COLO668 (cell line): ENCODE results near the gene KRT82.
A peak's percentile ranks its signal among the peaks of the same experiment; 100 is the strongest.

Experiments used
- DNase-seq: peaks from one replicate; lab custom pipeline; 2025; ENCODE audit not compliant: unreplicated experiment; lab: John Stamatoyannopoulos, UW

KRT82 gene

DNA sequence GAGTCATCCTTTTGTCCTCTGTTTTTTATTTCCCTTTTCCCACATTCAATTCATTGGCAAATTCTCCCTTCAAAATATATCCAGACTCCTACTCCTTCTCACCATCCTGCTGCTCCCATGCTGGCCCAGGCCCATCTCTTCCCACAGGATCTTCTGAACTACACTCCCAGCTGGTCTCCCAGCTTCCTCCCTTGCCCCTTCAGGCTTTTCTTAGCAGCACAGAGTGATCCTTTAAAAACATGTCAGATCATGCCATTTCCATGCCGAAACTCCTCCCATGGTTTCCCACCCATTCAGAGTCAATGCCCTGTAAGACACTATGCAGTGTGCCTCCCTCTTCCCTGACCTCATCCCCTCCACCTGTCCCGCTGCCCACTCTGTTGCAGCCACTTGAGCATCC, 18.3 kb downstream of the KRT82 start:
- DNase-seq = no peak

DNA sequence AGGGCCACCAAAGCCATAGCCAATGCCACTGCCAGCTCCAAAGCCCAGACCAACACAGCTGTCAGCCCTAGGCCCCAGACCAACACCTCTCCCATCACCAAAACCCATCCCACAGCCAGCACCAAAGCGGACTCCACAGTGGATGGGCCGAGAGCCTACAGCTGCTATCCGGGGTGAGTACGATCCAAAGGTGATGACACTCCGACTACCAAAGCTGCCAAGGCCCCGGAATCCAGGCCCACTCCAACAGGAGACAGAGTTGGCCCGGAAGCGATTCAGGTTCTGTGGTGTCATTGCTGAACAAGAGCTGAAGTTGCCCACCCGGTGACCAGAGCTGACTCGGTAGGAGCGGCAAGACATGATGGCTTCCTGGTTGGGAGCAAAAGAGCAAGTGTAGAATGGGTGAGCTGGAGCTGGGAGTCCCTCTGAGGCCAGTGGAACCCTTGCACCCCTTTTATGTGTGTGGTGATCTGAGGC, 20.9 kb downstream of the KRT82 start, which contains the start of gene KRT84:
KRT84 (minus strand) TSS at position 427 of the 477 bp plus-strand sequence; CDS start at position 360, 67 bp downstream.
- DNase-seq = no peak

DNA sequence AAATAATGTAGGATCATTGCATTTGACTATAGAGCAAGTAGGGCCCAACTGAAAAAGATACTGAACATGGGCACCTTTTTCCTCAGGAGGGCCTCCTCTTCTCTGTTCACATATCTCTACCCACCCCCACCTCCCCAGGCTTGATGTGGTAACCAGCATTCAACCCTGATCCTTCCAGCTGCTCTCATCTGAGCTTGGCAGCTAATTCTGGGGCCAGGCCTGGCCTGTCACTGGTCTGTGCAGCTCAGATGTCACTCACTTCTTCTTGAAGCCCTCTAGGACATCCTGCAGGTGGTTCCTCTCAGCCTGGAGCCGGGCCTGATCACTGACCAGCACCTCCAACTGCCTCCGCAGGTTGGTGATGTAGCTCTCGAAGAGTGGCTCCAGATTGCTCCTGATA, 22.8 kb downstream of the KRT82 start:
- DNase-seq = no peak

DNA sequence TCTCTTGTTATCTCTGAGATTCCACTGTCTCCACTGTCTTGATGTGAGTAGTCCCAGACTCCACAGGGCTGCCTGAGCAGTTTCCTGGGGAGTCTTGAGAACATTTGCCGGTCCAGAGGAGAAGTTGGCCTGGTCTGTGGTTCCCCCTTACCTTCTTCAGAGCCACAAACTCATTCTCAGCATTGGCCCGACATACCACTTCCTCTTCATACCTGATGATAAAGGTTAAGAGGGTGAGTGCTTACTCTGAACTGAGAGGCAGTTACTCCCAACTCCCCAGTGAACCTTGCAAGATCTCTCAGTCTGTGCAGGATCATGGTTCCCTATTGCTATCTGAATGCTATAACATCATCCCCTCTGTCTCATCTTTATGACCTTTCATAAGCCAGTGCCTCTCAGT, 23.3 kb downstream of the KRT82 start:
- DNase-seq = no peak

DNA sequence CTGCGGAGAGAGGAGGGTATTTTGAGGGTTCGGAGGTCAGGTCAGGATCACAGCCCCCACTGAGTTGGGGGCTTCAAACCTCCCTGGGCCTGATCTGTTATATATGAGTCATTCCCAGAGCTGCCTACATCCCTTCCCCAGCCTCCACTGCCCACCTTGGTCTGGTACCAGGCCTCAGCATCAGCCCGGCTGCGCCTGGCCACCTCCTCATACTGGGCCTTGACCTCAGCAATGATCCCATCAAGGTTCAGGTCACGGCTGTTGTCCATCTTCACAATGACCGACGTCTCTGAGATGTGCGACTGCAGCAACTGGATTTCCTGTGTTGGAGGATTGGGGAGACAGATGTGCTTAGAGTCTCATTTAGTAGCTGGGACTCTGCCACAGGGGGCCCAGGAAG, 24.9 kb downstream of the KRT82 start:
- DNase-seq = no peak

DNA sequence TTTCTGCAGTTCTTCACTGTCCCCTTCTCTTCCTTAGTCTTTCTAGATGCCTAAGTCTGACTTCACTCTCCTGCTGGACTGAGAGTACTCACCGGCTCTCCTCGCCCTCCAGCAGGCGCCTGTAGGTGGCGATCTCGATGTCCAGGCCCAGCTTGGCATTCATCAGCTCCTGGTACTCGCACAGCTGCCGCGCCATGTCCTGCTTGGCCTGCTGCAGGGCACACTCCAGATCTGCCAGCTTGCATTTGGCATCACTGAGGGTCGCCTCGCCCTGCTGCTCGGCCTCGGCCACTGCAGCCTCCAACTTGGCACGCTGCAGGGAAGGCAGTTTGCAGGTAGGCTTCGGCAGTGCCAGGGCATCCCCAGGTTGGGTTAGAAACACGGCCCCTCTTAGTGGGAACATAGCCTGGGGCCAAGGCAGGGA, 25.9 kb downstream of the KRT82 start:
- DNase-seq = peak; percentile 32

DNA sequence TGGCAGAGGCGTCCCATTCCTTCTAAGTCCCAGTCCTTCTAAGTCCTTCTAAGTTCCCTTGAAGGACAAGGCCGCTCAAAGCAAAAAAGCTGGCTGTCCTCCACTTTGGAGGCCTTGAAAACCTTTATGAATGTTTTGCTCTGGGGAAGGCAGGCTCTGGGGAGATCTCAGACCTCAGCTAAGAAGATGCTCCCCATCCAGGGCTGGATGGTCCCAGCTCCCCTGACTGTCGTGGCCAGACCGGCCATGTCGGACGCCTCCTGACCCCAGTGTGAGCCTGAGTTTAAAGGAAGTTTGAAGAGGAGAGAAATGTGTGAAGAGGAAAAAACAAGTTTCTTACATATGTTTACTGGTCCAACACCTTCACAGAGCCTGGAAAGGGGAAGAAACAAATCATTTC, 26.6 kb downstream of the KRT82 start:
- no peak for DNase-seq

DNA sequence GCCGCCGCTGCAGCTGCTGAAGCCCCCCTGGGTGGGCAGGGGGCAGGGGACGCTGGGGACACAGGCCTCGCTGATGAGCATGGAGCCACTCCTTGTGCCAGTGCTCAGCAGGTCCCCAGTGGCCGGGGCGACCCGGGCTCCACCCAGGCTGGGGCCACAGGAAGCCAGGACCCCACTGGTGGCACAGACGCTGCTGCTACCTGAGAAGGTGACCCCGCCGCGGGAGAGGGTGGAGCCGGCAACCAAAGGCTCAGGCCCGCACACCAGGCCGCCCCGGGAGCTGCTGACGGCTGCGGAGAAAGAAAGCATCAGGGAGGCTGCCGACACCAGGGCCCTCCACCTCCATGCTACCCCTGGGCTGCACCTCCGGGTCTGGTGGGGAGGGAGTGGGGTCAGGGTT, 28.0 kb downstream of the KRT82 start:
- no peak for DNase-seq

DNA sequence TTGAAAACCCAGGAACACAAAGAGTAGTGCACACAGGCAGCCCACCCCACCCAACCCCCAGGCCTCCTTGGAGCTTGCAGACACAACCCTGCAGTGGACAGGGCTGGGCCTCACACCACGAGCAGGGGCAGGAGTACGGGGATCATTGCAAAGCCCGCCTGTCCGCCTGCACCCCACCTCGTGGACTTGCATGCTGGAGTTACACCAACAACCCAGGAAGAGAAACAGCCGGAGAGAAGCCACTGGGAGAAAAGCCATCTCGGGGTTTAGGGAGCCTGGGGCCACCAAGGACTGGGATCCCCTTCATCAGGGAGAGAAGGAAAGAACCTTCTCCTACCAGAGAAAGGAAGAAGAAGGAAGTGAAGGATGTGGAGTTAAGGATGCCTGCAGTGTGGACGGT, 28.9 kb downstream of the KRT82 start:
- no peak for DNase-seq

DNA sequence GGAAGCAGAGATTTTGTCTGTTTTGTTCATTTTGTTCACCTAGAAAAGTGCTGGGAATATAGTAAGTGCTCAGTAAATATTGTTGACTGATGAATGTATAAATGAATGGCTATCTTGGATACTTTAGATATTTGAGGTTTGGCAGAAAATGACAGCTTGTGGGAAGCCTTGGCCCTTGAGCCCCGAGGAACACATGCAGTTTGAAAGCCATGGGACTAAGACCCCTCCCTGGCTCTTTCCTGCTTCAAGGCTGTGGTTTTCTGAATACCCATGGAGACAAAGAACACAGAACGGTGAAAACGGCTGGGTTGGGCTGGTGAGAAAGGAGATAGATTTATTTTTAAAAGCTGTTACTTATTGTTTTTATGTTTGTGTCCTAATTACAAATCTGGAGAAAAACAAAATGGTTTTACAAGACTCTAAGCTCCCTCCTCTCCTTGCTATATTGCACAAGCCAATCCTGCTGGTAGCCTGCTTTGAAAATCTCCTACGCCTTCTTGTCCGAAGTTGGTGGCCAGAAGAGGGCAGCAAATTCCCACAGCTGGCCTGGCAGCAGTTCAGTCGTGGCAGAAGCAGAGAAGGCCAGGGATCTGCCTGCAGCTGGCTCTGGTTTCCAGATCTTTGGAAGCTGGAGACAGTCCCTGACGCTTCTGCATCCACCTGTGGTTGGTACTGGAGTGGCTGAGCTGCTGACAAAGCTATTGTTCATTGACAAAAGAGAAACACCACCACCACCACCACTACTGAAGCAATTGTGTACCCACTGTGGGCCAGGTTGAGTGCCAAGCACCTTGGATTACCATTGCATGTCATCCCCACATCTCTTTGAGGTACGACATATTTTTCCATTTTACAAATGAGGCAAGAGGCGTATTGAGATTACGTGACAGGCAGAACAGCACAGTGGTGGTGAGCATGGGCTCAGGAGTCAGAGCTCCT, 33.6 kb downstream of the KRT82 start:
- DNase-seq = peak; percentile 60

DNA sequence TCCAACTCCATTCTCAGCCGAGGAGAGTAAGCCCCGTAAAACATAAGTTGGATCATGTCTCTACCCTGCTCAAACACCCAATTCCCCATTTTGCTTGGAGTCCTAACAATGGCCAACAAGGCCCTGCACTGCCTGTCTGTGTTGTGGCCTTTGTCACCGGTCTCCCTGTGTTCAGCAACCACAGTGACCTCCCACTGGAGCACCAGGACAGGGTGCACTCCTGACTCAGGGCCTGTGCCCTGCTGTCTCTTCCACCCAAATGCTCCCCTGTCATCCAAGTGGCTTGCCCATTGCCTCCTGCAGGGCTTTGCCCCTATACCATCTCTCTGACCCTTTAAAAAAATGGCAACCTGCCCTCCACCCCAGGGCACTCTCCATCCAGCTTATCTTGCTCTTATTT, 34.4 kb downstream of the KRT82 start:
- no peak for DNase-seq

DNA sequence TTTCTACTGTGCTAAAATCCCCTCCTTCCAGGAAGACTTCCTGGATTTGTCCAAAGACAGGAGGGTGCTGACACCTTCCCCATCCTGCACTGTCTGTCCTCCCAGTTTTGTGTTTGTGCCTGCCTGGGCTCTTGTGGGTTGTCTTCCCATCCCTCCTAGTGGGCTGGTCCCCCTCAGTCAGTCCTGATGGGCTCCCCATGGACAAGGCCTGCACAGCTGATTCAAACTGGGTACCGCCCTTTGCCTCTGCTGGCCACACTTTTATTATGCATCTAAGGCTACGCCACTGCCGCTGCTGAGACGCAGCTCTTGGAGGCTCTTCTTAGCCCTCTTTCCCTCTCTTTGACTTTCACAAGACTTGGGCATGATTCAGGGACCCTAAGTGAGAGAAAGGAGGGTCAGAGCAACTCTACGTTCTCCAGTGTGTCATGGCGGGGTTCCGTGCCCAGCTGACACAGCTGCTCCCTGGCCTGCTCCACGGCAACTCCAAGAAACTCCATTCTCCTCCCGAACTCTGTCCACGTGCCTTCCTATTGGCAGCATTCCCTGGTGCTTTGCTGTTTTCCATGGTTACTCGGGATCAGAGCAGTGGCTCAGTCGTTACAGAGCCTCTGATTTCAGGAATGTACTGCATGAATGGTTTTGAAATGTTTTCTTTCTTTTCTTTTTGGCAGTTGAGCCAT, 35.1 kb downstream of the KRT82 start:
- no peak for DNase-seq

DNA sequence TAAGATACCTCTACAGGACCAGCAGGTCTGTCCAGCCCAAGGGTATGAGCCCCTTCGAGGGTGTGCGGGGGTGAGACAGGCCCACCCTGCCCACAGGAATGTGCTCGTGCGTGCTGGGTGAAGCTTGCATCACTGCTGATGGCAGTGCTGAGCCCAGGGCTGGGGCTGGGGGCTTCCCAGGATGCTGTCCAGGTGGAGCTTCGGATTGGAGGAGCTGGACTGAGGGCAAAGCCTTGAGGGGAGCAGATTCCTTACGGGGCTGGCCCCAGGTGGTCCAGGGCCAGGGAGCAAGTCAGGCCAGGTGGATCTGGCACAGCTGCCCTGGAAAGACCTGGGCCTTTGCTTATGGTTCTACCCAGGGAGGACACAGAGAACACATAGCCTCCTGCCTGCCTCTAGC, 36.3 kb downstream of the KRT82 start:
- DNase-seq = no peak

DNA sequence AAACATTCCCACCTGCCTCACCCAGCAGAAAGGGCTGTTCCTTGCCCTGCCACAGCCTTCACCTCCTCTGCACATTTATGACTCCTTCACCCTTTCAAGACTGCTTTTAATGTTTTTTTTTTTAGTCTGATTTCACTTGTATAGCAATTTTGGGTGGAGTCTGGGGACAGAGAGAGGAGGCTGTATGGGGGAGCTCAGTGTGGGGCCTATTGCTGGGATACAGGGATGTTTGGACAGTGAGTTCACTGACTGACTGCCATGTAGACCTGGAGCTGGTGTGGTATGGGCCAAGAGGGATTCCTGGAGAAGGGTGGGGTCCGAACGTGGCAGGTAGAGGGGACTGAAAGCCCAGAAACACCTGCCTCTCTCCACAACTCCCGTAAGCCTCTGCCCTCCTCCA, 36.9 kb downstream of the KRT82 start:
- no peak for DNase-seq

DNA sequence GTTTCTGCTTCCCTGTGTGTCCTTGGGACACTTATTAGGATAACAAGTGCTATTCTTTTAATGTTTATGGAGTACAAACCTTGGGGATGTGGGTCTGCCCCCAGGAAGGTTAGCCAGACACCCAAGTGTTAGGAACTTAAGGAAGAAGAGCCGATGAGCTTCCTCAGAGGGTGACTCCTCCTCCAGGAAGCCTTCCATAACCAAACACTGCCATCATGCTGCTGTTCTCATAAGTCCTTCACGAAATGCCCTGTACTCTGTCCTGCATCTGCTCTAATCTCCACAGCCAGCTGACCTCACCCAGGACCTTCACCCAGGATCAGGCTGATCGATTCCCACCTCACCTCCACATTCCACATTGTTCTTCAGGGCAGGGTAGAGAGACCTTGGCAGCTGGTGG, 37.6 kb downstream of the KRT82 start:
- DNase-seq = no peak

DNA sequence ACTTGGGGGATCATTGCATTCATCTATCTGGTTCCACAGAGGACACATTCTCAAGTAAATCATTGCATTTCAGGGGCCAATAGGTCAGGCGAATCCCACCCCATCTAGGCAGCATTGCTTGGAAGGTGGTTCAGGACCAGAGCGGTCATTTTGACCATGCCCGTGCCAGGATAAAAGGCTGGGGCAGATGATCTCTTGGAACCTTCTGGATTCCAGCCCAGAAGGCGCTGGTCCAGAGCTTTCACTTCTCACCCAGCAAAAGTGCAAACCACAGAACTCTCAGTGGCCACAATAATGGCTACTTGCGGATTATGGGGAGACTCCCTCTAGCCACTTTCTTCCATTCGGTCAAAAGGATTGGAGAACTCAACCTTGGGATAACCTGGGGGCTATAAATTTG, 38.3 kb downstream of the KRT82 start:
- DNase-seq = no peak

DNA sequence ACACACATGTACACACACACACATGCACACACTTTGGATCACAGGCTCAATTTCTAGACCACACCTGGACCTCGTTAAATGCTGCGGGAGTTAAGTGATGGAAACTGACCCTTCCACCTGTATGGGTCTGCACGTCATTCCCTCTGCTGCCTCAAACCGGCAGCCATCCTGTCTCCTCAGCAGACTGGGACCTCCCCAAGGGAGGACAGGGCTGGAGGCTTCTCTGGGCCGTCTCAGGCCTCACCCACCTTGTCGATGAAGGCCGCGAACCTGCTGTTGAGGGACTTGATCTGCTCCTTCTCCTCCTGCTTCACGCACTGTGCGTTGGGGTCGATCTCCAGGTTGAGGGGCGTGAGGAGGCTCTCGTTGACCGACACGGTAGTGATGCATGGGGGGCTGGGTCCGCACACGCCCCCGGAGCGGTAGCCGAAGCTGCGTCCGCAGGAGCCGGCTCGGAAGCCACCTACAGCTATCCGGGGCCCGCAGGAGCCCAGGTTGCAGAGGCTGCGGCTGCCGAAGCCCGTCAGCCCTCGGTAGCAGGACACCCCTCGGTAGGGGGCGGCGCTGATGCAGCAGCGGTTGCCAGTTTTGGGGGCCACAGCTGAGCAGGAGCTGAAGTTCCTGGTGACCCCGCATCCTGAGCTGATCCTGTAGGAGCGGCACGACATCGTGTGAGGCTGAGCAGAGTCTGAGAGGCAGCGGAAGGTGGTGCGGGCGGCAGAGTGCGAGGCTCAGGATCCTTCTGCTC, 39.2 kb downstream of the KRT82 start, which contains the start of gene KRT85:
KRT85 (minus strand) TSS at position 744 of the 748 bp plus-strand sequence; CDS start at position 668, 76 bp downstream.
- no peak for DNase-seq

DNA sequence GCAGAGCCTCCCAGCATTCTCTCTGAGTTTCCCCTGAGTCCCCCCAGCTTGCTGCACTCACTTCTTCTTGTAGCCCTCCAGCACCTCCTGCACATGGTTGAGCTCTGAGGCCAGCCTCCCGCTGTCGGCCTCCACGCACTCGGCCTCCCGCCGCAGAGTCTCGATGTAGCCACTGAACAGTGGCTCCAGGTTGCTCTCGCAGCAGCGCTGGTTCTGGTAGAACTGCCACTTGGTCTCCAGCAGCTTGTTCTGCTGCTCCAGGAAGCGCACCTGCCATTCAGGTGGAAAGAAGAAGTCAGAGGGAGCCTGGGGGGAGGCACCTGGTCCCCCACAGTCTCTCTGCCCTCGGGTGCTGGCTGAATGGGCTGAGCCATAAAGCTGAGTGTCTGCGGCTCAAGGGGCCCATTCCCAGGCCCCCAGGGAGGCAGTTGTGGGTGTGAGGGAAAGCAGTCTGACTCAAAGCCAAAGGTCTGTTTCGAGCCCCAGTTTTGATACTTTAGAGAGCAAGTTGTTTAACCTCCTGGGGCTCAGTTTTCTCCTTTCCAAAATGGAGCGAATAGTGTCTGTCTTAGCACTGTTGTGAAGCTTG, 41.1 kb downstream of the KRT82 start:
- no peak for DNase-seq

DNA sequence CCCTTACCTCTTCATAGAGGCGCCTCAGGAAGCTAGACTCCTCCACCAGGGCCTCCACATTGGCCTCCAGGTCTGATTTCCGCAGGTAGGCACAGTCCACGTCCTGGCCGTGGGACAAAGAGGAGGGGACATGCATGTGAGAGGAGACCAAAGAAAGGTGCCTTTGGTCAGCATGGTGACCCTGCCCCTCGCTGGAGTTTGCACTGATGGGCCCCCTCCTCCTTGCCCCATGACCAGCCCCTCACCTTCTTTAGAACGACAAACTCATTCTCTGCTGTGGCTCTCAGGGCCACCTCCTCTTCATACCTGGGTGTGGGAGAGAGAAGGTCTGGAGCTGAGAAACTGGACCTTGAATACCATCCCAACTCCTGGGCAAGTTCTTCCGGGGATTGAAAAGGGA, 42.1 kb downstream of the KRT82 start:
- no peak for DNase-seq

DNA sequence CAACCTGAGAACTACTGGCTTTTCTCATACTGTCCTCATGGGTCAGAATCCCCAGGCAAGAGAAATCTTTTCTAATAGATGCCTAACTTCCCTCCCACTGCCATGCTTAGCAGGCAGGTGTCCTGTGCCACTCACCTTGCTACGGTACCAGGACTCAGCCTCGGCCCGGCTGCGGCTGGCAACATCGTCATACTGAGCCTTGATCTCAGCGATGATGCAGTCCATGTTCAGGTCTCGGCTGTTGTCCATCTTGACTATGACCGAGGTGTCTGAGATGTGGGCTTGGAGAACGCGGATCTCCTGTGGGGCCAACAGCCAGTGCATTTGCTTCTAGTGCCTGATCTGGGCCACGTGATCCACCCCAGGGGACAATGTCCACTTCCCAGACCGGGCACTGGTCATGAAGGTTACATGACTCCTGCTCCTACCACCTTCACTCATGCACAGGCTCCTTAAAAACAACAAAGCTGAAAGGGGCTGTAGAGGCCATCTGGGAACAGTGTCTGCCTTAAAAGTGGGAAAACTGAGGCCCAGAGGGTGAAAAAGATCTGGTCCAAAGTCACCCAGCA, 42.9 kb downstream of the KRT82 start:
- DNase-seq = no peak
